Stimulated activated naive CD8-positive, alpha-beta T cell treated with anti-CD3 and anti-CD28 coated beads, Interleukin-15, Interleukin-2, amounts not matched to agents 100 ng/mL and 50 ng/mL, for 24 hours (primary cell): ENCODE data around the gene TSEN2.
"Not testable (repeated sequence)": the region's sequence is repeated elsewhere in the genome, so short reads cannot be mapped to it uniquely, and the experiment has no call there.

Source experiments
- H3K27ac Mint-ChIP-seq: one replicate; pipeline ENCODE4 v1.8.0; 2021; ENCODE audit warnings: mild to moderate bottlenecking, mixed read lengths
- H3K27me3 Mint-ChIP-seq: one replicate; pipeline ENCODE4 v1.8.0; 2021; ENCODE audit warnings: mixed read lengths
- H3K36me3 Mint-ChIP-seq: one replicate; pipeline ENCODE4 v1.8.0; 2021; ENCODE audit warnings: low read depth, mixed read lengths
- H3K4me1 Mint-ChIP-seq: one replicate; pipeline ENCODE4 v1.8.0; 2021; ENCODE audit warnings: low read depth, mixed read lengths
- H3K4me3 Mint-ChIP-seq: one replicate; pipeline ENCODE4 v1.8.0; 2021; ENCODE audit warnings: mild to moderate bottlenecking, mixed read lengths
- H3K9me3 Mint-ChIP-seq: one replicate; pipeline ENCODE4 v1.8.0; 2021; ENCODE audit warnings: mixed read lengths

The TSEN2 gene

GRCh38 chr3:12522721-12523120 is 38.4 kb downstream of the TSEN2 start:
- Mint-ChIP-seq H3K36me3 (peaks cover 71% of the 10 kb centered on the region), H3K27ac (no peak overlapping the region), H3K4me1 (no peaks in the 10 kb centered on the region), H3K27me3 (no peaks in the 10 kb centered on the region), H3K9me3 (no peaks in the 10 kb centered on the region), H3K4me3 (no peak overlapping the region)

DNA sequence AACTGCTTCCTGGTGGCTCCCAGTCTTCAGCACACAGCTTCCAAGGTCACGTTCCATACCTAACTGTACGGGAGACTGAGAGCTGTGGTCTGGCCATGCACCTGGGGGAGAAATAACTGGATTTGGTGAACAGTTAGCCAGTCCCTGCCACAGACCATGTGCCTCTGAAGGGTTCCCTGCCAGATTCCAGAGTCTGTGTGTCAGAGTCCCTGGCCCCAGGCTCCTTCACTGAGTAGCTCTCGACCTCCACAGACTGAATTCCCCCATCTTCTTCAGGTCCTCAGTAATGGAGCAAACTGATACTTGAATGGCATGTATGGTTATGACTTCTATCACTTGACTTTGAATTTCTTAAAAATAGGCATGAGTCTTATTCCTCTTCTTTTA is 43.5 kb downstream of the TSEN2 start:
- no peak overlapping the region for H3K4me3 Mint-ChIP-seq
- no peaks in the 10 kb centered on the region for H3K9me3 Mint-ChIP-seq
- no peak overlapping the region for H3K27ac Mint-ChIP-seq
- H3K27me3 Mint-ChIP-seq, result no peaks in the 10 kb centered on the region
- peaks cover 23% of the 10 kb centered on the region for H3K4me1 Mint-ChIP-seq
- peaks cover 71% of the 10 kb centered on the region for H3K36me3 Mint-ChIP-seq

GRCh38 chr3:12532182-12532581 is 47.9 kb downstream of the TSEN2 start:
- Mint-ChIP-seq H3K4me3 (no peak overlapping the region), H3K4me1 (peaks cover 23% of the 10 kb centered on the region)

DNA sequence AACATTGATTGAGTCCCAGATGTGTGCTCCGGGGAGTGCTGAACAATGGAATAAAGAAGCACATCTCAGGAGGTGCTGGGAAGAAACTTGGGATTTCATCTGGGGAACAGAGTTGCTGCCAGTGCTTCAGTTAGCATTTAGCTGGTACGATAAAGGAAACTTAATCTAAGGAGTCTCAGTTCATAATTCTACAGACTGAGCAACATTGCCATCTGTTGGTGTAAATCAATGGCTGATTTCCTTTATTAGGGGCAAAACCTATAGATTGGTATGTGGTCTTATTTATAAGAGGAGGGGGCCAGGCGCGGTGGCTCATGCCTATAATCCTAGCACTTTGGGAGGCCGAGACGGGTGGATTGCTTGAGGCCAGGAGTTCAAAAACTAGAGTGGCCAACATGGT is 52.1 kb downstream of the TSEN2 start:
- peaks cover 36% of the 10 kb centered on the region for H3K36me3 Mint-ChIP-seq
- no peak overlapping the region for H3K27ac Mint-ChIP-seq
- no peaks in the 10 kb centered on the region for H3K27me3 Mint-ChIP-seq
- no peaks in the 10 kb centered on the region for H3K9me3 Mint-ChIP-seq
- no peak overlapping the region for H3K4me3 Mint-ChIP-seq
- H3K4me1 Mint-ChIP-seq, result peaks cover 9% of the 10 kb centered on the region

More at GRCh38 chr3:12532182-12532581, 47.9 kb downstream of the TSEN2 start:
- peaks cover 59% of the 10 kb centered on the region for H3K36me3 Mint-ChIP-seq
- H3K27me3 Mint-ChIP-seq, result no peaks in the 10 kb centered on the region
- peak overlapping the region; percentile 86 for H3K27ac Mint-ChIP-seq
- no peaks in the 10 kb centered on the region for H3K9me3 Mint-ChIP-seq

DNA sequence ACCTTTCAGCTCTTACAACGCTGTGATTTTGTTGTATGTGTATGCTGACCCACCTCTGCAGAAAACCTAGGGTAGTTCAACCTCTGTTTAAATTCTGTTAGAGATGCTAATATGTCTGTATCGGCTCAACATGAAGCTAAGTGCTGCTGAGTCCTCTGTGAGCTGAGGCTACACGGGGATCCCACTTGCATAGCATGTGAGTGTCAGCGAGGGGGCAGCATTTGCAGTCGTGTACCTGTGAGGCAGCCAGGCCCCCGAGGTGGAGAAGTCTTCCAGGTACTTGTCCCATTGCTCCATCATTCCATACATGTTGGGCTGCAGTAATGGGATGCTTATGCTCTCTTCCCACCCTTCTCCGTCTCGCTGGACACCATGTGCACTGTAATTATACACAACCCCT is 57.3 kb downstream of the TSEN2 start:
- Mint-ChIP-seq H3K4me3 (no peak overlapping the region), H3K4me1 (no peaks in the 10 kb centered on the region), H3K27me3 (no peaks in the 10 kb centered on the region), H3K9me3 (no peaks in the 10 kb centered on the region), H3K27ac (no peak overlapping the region), H3K36me3 (peaks cover 12% of the 10 kb centered on the region)

- H3K27me3 Mint-ChIP-seq, H3K27ac Mint-ChIP-seq, H3K4me1 Mint-ChIP-seq, H3K9me3 Mint-ChIP-seq, H3K4me3 Mint-ChIP-seq: not testable (repeated sequence)
- H3K36me3 Mint-ChIP-seq, result peaks cover 12% of the 10 kb centered on the region
Measured at GRCh38 chr3:12543497-12543896, 59.2 kb downstream of the TSEN2 start.

GRCh38 chr3:12544652-12545472 is 60.6 kb downstream of the TSEN2 start:
- no peak overlapping the region for H3K27ac Mint-ChIP-seq
- H3K27me3 Mint-ChIP-seq, result peaks cover under 1% of the 10 kb centered on the region
- no peaks in the 10 kb centered on the region for H3K9me3 Mint-ChIP-seq
- H3K4me3 Mint-ChIP-seq, result no peak overlapping the region
- H3K4me1 Mint-ChIP-seq, result no peaks in the 10 kb centered on the region
- peaks cover 9% of the 10 kb centered on the region for H3K36me3 Mint-ChIP-seq

- Mint-ChIP-seq H3K4me3 (no peak within 1 kb of the TSS), H3K27me3 (peaks cover 4% of the 10 kb centered on the region), H3K27ac (no peak within 1 kb of the TSS), H3K9me3 (no peaks in the 10 kb centered on the region), H3K36me3 (peaks cover 9% of the 10 kb centered on the region), H3K4me1 (no peaks in the 10 kb centered on the region)
Measured at GRCh38 chr3:12545473-12545791, 61.2 kb downstream of the TSEN2 start, which contains the start of gene MKRN2OS. Gene MKRN2OS, minus strand, starts transcription at chr3:12545499. Its CDS starts 35 bp downstream, at chr3:12545464.

GRCh38 chr3:12549971-12550760 is 65.9 kb downstream of the TSEN2 start:
- H3K4me1 Mint-ChIP-seq, result peaks cover 4% of the 10 kb centered on the region
- H3K27me3 Mint-ChIP-seq, result peaks cover 28% of the 10 kb centered on the region
- H3K36me3 Mint-ChIP-seq, result no peaks in the 10 kb centered on the region
- no peak overlapping the region for H3K27ac Mint-ChIP-seq
- H3K9me3 Mint-ChIP-seq, result no peaks in the 10 kb centered on the region
- H3K4me3 Mint-ChIP-seq, result no peak overlapping the region

DNA sequence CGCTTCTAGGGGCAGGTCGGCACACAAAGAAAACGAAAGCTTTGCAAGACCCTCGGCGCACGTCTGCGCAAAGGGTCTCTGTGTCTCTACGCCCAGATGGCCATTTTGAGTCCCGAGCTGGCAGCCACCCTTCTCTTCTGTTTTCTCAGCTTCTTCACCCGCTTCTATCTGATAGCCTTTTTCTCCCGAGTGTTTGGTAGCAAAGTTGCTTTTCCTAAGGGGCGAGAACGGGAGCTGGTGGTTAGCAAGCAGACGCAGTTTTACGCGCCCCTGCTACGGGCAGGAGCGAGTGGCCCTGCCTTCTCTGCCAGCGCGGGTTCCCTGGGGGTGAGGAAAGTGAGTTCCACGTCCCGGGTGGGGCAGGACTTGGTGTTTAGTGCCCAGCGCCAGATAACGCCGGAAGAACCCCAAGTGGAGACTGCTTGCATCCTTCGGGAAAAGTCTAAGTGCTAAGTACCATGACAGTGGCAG is 69.7 kb downstream of the TSEN2 start:
- H3K9me3 Mint-ChIP-seq, result no peaks in the 10 kb centered on the region
- H3K4me1 Mint-ChIP-seq, result peaks cover 33% of the 10 kb centered on the region
- H3K36me3 Mint-ChIP-seq, result no peaks in the 10 kb centered on the region
- peaks cover 28% of the 10 kb centered on the region for H3K27me3 Mint-ChIP-seq
- peak overlapping the region; percentile 26 for H3K27ac Mint-ChIP-seq
- H3K4me3 Mint-ChIP-seq, result peak overlapping the region; percentile 90

DNA sequence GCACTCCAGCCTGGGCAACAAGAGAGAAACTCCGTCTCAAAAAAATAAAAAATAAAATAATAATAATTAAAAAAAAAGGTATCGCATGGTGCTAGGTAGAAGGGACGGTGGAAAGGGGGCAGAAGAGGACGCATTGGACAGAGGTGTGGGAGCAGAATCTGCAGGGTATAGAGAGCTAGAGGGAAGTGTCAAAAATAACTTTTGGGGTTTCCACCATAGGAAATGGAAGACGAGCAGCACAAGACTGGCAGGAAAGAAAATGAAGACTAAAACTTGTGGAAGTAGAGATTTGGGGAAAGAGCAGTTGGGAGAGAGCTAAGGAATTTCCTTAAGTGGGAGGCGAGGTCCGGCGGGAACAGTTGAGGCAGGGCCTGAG is 72.0 kb downstream of the TSEN2 start:
- Mint-ChIP-seq H3K9me3 (no peaks in the 10 kb centered on the region), H3K27me3 (peaks cover 21% of the 10 kb centered on the region), H3K36me3 (no peaks in the 10 kb centered on the region), H3K4me3 (peak overlapping the region; percentile 90), H3K27ac (peak overlapping the region; percentile 85), H3K4me1 (peaks cover 56% of the 10 kb centered on the region)

- Mint-ChIP-seq H3K36me3 (no peaks in the 10 kb centered on the region), H3K4me3 (peak within 1 kb of the TSS; percentile 90), H3K27me3 (peaks cover 21% of the 10 kb centered on the region), H3K9me3 (no peaks in the 10 kb centered on the region), H3K27ac (peak within 1 kb of the TSS; percentile 86), H3K4me1 (peaks cover 61% of the 10 kb centered on the region)
Measured at GRCh38 chr3:12556690-12557472, 72.6 kb downstream of the TSEN2 start, which contains the start of gene MKRN2. Gene MKRN2, plus strand, starts transcription at chr3:12557087. Its CDS starts 64 bp downstream, at chr3:12557151.

GRCh38 chr3:12557473-12558100 is 73.3 kb downstream of the TSEN2 start:
- peak overlapping the region; percentile 90 for H3K4me3 Mint-ChIP-seq
- peak overlapping the region; percentile 86 for H3K27ac Mint-ChIP-seq
- H3K4me1 Mint-ChIP-seq, result peaks cover 68% of the 10 kb centered on the region
- H3K36me3 Mint-ChIP-seq, result no peaks in the 10 kb centered on the region
- H3K27me3 Mint-ChIP-seq, result peaks cover 21% of the 10 kb centered on the region
- H3K9me3 Mint-ChIP-seq, result no peaks in the 10 kb centered on the region

GRCh38 chr3:12558706-12559105 is 74.4 kb downstream of the TSEN2 start:
- Mint-ChIP-seq H3K4me1 (peaks cover 66% of the 10 kb centered on the region), H3K27ac (no peak overlapping the region), H3K36me3 (no peaks in the 10 kb centered on the region), H3K4me3 (peak overlapping the region; percentile 90), H3K9me3 (no peaks in the 10 kb centered on the region), H3K27me3 (peaks cover 10% of the 10 kb centered on the region)
